ENCODE data around the gene SUCLA2. TPM values are rescaled to one million over a fixed set of nuclear protein-coding genes. Genes with fewer than 3 reads are reported as not detected.

SUCLA2 gene
- total RNA-seq, 1 experiment from 2014 or later: 39.1 TPM

- BruUV-seq (replicated peaks): no TSS peak
Observed at GRCh38 chr13:48050550-48050949, 49.5 kb upstream of the SUCLA2 start.

More at GRCh38 chr13:48050550-48050949, 49.5 kb upstream of the SUCLA2 start:
- Histone ChIP-seq H3K27ac (ENCODE audit: low read depth, low read length) (no peak overlapping the region), H3K27me3 (ENCODE audit: insufficient read depth, low read length) (no peaks in the 10 kb centered on the region), H3K9me2 (ENCODE audit: insufficient read depth) (no peaks in the 10 kb centered on the region), H4K20me1 (ENCODE audit: insufficient read depth) (no peaks in the 10 kb centered on the region), H3K4me1 (ENCODE audit: control insufficient read depth in 1 of 2, insufficient read depth in 2 of 2, low read length in 2 of 2) (no peaks in the 10 kb centered on the region), H3K79me2 (ENCODE audit: insufficient read depth, low read length) (peaks cover 3% of the 10 kb centered on the region; the same call in 1 of the 2 replicates), H3K36me3 (ENCODE audit: control insufficient read depth in 1 of 2, insufficient read depth in 2 of 2, low read length in 2 of 2) (peaks cover 6 to 17% of the 10 kb centered on the region in 2 experiments; a peak in 3 of 4 replicates), H3K4me2 (ENCODE audit: low read length) (no peak overlapping the region), H3K9ac (ENCODE audit: low read length) (no peak overlapping the region), H2AFZ (ENCODE audit: low read depth, low read length, poor library complexity, severe bottlenecking) (no peak overlapping the region), H3K4me3 (replicated peaks in 1 of 2; ENCODE audit: low read depth in 1 of 2, low read length in 2 of 2) (no peak overlapping the region), H3K9me3 (ENCODE audit: control insufficient read depth in 1 of 2, insufficient read depth in 1 of 2, low read depth in 1 of 2, low read length in 2 of 2) (no peaks in the 10 kb centered on the region)
- RAD21 ChIA-PET (ENCODE audit: low non-redundant PET in 1 of 2, low total read pairs in 2 of 2, uncharacterized antibody in 2 of 2, unreplicated experiment in 2 of 2): no interaction called here
- POLR2A ChIA-PET: no interaction called here
- ATAC-seq (no peak), DNase-seq (ENCODE audit: low read depth, low spot score) (no peak)
- intact Hi-C loops (cut with micrococcal nuclease): no loop called here
- TF ChIP-seq EZH2phosphoT487 (IDR thresholded peaks at IDR 0.05; ENCODE audit: borderline replicate concordance): no peak
- no peak for TF ChIP-seq CBX3 (IDR thresholded peaks at IDR 0.05; ENCODE audit: low read depth)
- no peak for TF ChIP-seq RAD21 (IDR thresholded peaks at IDR 0.05; ENCODE audit: low read depth)
- TF ChIP-seq ZNF274 (IDR thresholded peaks at IDR 0.05; ENCODE audit: low read depth, low read length): no peak
- TF ChIP-seq ZFX (IDR thresholded peaks at IDR 0.05): no peak
- TF ChIP-seq SP1 (IDR thresholded peaks at IDR 0.05; ENCODE audit: low read depth): no peak
- no peak for TF ChIP-seq ELF1 (IDR thresholded peaks at IDR 0.05; ENCODE audit: borderline replicate concordance, low read depth)
- TF ChIP-seq POLR2AphosphoS5 (IDR thresholded peaks at IDR 0.05; ENCODE audit: low read depth, low read length): no peak
- TF ChIP-seq TCF7L2 (IDR thresholded peaks at IDR 0.05; ENCODE audit: borderline replicate concordance, extremely low read depth, insufficient read depth, insufficient read length): no peak
- TF ChIP-seq POLR2A (IDR thresholded peaks at IDR 0.05; ENCODE audit: borderline replicate concordance, extremely low read depth, insufficient read depth, insufficient read length): no peak
- no peak for TF ChIP-seq CTCF (IDR thresholded peaks at IDR 0.05 in 2 of 3, conservative IDR thresholded peaks at IDR 0.05 in 1 of 3; ENCODE audit: borderline replicate concordance in 1 of 3, insufficient read depth in 1 of 3, low read depth in 2 of 3, low read length in 2 of 3)
- TF ChIP-seq CEBPB (IDR thresholded peaks at IDR 0.05; ENCODE audit: low read depth): no peak
- TF ChIP-seq SRF (IDR thresholded peaks at IDR 0.05; ENCODE audit: low read depth): no peak
- TF ChIP-seq EZH2 (IDR thresholded peaks at IDR 0.05): no peak
- no peak for TF ChIP-seq YY1 (IDR thresholded peaks at IDR 0.05; ENCODE audit: extremely low read depth, insufficient replicate concordance, low read depth, low read length)
- TF ChIP-seq MAX (IDR thresholded peaks at IDR 0.05): no peak
- no peak for TF ChIP-seq SIN3A (IDR thresholded peaks at IDR 0.05; ENCODE audit: low read depth)
- no peak for TF ChIP-seq FOSL1 (IDR thresholded peaks at IDR 0.05; ENCODE audit: low read depth)
- no peak for TF ChIP-seq EGR1 (IDR thresholded peaks at IDR 0.05; ENCODE audit: low read depth)
- CTCF ChIA-PET: no interaction called here
